Sciatic nerve (tissue), 1 donor: ENCODE measurements around the gene EBI3. TPM values are rescaled to one million over a fixed set of nuclear protein-coding genes. Genes with fewer than 3 reads are reported as not detected.

Experiments
- total RNA-seq: library from RNA; stranded (reverse); fragmentation: NEBNext Ultra II Directional; extraction: Animal tissue kit (Norgen Biotek cat#: 25700); gene quantifications from one replicate; pipeline ENCODE4 v1.2.1, GENCODE V29; 2021
- donor health status: DM: no; HTN: no; CAD: no.

Gene EBI3
- total RNA-seq, 1 donor from 2014 or later = 3.0 TPM

Other genes with a start within 250 kb of the EBI3 start
- 1,381 TPM for gene EEF2, start 244.1 kb upstream of the EBI3 start, total RNA-seq
- 33.4 TPM for gene PIAS4, start 221.8 kb upstream of the EBI3 start, total RNA-seq
- 54.2 TPM for gene ZBTB7A, start 162.6 kb upstream of the EBI3 start, total RNA-seq
- gene MAP2K2, start 105.4 kb upstream of the EBI3 start, total RNA-seq = 108 TPM
- not detected for gene CREB3L3, start 75.9 kb upstream of the EBI3 start, total RNA-seq
- gene SIRT6, start 47.0 kb upstream of the EBI3 start, total RNA-seq = 19.0 TPM
- 1.3 TPM for gene ANKRD24, start 46.8 kb upstream of the EBI3 start, total RNA-seq
- gene YJU2, start 17.6 kb downstream of the EBI3 start, total RNA-seq = 17.3 TPM
- gene SHD, start 49.7 kb downstream of the EBI3 start, total RNA-seq = not detected
- 0.85 TPM for gene TMIGD2, start 72.9 kb downstream of the EBI3 start, total RNA-seq
- 0.31 TPM for gene FSD1, start 75.1 kb downstream of the EBI3 start, total RNA-seq
- gene STAP2, start 109.3 kb downstream of the EBI3 start, total RNA-seq = 3.7 TPM
- 13.1 TPM for gene MPND, start 114.0 kb downstream of the EBI3 start, total RNA-seq
- gene SH3GL1, start 171.0 kb downstream of the EBI3 start, total RNA-seq = 71.8 TPM
- 8.0 TPM for gene CHAF1A, start 173.1 kb downstream of the EBI3 start, total RNA-seq
- 107 TPM for gene UBXN6, start 228.3 kb downstream of the EBI3 start, total RNA-seq
- gene HDGFL2, start 242.8 kb downstream of the EBI3 start, total RNA-seq = 37.7 TPM